ENCODE data around the gene IRX2. TPM values are rescaled to one million over a fixed set of nuclear protein-coding genes. Genes with fewer than 3 reads are reported as not detected.

The IRX2 gene
- total RNA-seq: 0.17 and 0.98 TPM in 2 replicates

DNA sequence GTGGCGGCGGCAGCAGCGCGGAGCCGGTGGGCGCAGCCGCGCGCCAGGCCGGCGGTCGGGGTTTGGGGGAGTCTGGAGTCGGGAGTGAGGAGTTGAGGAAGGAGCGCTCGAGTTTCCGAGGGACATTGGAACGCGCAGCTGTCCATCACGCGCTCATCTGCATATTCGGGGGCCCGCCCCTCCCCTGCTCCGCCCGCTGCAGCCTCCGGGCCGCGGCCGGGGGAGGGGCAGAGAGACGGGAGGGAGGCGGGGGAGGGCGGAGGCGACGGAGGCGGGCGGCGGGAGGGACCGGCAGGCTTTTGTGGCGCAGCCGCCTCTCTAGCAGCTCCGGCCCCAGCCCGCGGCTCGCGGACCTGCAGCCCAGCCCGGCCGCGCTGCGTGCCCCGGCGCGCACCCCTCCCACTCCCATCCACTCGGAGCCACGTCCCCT is at the start of gene IRX2:
TSS of gene IRX2 (minus strand) at position 86 of the 430 bp plus-strand sequence. CDS start 264 bp downstream, outside the sequence.

